Measurements from ENCODE around the gene MBP. TPM values are rescaled to one million over a fixed set of nuclear protein-coding genes. Genes with fewer than 3 reads are reported as not detected.
A peak's percentile ranks its signal among the peaks of the same experiment; 100 is the strongest.

MBP gene
- total and polyA plus RNA-seq, 10 of the 15 experiments (the other 5 are each of a cell fraction or from before 2014, with no cell fraction given): 12.2 to 67.8 (median 42.1) TPM

- TF ChIP-seq ZBTB4 (CRISPR knock-in tag; IDR thresholded peaks at IDR 0.05) (no peak), NR2C2 (IDR thresholded peaks at IDR 0.05; ENCODE audit: borderline replicate concordance, control insufficient read depth, insufficient read length, low read depth) (no peak), ESRRA (IDR thresholded peaks at IDR 0.05; ENCODE audit: low read length) (no peak), HDAC2 (IDR thresholded peaks at IDR 0.05) (no peak), HCFC1 (IDR thresholded peaks at IDR 0.05; ENCODE audit: low read length) (no peak), RFX5 (IDR thresholded peaks at IDR 0.05; ENCODE audit: low read depth, low read length) (no peak), EZH2 (IDR thresholded peaks at IDR 0.05; ENCODE audit: borderline replicate concordance, control insufficient read depth, low read depth, low read length) (no peak), PBX3 (IDR thresholded peaks at IDR 0.05; ENCODE audit: insufficient replicate concordance, low read depth, low read length) (peak; percentile 1), CBX3 (IDR thresholded peaks at IDR 0.05; ENCODE audit: borderline replicate concordance, low read depth) (no peak), EED (IDR thresholded peaks at IDR 0.05; ENCODE audit: low read depth) (no peak), SIX5 (IDR thresholded peaks at IDR 0.05; ENCODE audit: low read depth, low read length, severe bottlenecking) (no peak), MTA2 (IDR thresholded peaks at IDR 0.05; ENCODE audit: low read depth) (peak; percentile 87), BMI1 (IDR thresholded peaks at IDR 0.05; ENCODE audit: borderline replicate concordance) (peak; percentile 53; the same call in 1 of the 2 replicates), BCL11A (IDR thresholded peaks at IDR 0.05; ENCODE audit: low read depth, low read length) (peak; percentile 79), NBN (IDR thresholded peaks at IDR 0.05) (no peak), TCF3 (IDR thresholded peaks at IDR 0.05; ENCODE audit: borderline replicate concordance, insufficient read depth, low read depth, low read length) (no peak), SMAD5 (IDR thresholded peaks at IDR 0.05; ENCODE audit: low read depth) (no peak), POU2F2 (IDR thresholded peaks at IDR 0.05; ENCODE audit: borderline replicate concordance, low read depth, low read length) (peak; percentile 78; the same call in 2 of the 3 replicates), NR2F1 (conservative IDR thresholded peaks at IDR 0.05) (no peak; the same call in 1 of the 2 replicates), BRCA1 (IDR thresholded peaks at IDR 0.05; ENCODE audit: low read depth, low read length) (no peak), MXI1 (IDR thresholded peaks at IDR 0.05; ENCODE audit: low read depth, low read length) (peak; percentile 67; the same call in 1 of the 2 replicates), NFYB (IDR thresholded peaks at IDR 0.05; ENCODE audit: insufficient read depth, low read depth, low read length) (no peak), BHLHE40 (IDR thresholded peaks at IDR 0.05; ENCODE audit: borderline replicate concordance in 1 of 2, low read depth in 2 of 2, low read length in 1 of 2) (peak; percentile 71 to 75), FOS (IDR thresholded peaks at IDR 0.05; ENCODE audit: borderline replicate concordance, extremely low read depth, insufficient read length) (no peak), CEBPB (IDR thresholded peaks at IDR 0.05; ENCODE audit: borderline replicate concordance in 1 of 2, low read depth in 2 of 2, low read length in 2 of 2) (no peak), YY1 (IDR thresholded peaks at IDR 0.05; ENCODE audit: low read depth, low read length) (no peak), TCF7 (IDR thresholded peaks at IDR 0.05; ENCODE audit: borderline replicate concordance) (no peak), CBFB (IDR thresholded peaks at IDR 0.05; ENCODE audit: low read depth) (peak; percentile 36; the same call in 1 of the 2 replicates), SMARCA5 (IDR thresholded peaks at IDR 0.05) (no peak; the same call in 1 of the 2 replicates)
Measured at GRCh38 chr18:77102259-77103040, 30.1 kb downstream of the MBP start (continued).

All from GM12878 (cell line).